NCI-H748 treated with DMSO at 0.1 percent for 48 hours (cell line): ENCODE measurements around the gene HLA-B.
"Not testable (repeated sequence)": the region's sequence is repeated elsewhere in the genome, so short reads cannot be mapped to it uniquely, and the experiment has no call there.

Experiments
- DNase-seq: peaks from one replicate; lab custom pipeline; 2025; lab: John Stamatoyannopoulos, UW

HLA-B gene

DNA sequence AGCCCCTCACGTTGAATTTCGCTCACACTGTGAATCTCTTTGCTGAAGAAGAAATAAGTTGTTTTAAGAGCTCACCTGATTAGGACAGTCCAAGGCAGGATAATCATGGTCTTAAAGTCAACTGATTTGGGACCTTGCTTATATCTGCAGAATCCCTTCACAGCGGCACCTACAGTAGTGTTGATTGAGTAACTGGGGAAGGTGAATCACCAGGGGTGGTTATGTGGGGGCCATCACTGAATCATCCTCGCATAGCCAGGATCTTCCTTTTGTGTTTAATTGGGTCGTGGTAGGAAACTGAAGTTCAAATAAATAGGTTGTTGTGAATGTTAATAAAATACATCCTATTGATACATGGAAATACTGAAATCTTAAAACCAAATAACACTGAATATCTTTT, 26.2 kb upstream of the HLA-B start:
- no peak for DNase-seq

- DNase-seq: no peak
Observed at GRCh38 chr6:31381666-31382065, 24.7 kb upstream of the HLA-B start.

GRCh38 chr6:31379850-31380249, 22.9 kb upstream of the HLA-B start:
- DNase-seq: no peak

DNA sequence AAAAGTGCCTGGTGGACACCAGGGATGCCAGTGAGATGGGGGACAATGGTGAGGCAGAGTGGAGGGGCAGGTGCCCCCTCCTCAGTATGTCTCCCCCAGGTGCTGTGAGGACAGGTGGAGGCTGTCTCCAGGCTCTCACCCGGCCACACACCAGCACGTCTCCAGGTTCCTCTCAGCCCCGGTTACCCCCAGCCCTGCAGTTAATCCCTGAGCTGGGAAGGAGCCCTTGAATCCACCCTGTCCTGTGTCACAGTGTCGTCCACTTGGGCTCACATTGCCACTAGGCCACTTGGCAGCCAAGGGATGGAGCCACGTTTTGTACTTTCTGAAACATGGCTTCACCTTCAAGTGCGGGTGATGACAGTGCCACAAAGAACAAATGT, 21.7 kb upstream of the HLA-B start:
- no peak for DNase-seq

- DNase-seq: no peak
Observed at GRCh38 chr6:31378062-31378720, 21.2 kb upstream of the HLA-B start.

DNA sequence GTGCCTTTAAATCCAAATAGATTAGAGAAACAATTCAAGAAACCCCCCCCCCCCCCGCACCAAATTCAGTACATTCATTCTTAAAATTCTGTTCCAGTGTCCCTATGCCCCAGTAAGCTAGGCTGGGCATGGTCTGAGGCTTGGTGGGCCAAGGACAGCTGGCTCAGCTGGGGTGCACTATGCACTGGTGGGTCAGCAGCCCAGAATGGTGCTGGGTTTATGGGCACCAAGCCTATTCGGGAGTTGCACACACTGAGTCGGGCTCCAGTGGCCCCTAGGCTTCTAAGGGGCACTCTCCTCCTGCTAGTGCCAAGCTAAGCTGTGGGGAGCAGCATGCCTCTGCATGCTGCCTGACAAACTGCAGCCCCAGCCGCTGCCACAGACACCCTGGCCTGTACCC, 20.1 kb upstream of the HLA-B start:
- no peak for DNase-seq

DNA sequence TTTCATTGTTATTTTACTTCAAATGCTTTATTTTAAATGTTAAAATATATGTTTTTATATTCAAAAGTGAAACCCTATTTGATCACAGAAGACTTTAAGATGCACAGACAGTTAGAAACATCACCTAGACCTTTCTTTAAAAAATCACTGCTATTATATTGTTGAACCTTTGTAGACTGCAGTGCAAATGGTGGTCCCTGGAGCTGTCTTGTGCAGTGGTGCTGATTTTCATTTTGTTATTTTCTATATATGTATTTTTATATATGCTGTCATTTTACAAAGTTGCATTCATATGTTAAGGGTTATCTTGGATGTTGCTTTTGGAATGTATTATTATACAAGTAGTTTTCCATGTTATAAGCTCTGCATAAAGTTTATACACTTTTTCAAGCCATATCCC, 18.7 kb upstream of the HLA-B start:
- no peak for DNase-seq

- DNase-seq: not testable (repeated sequence)
Observed at GRCh38 chr6:31374118-31374517, 17.1 kb upstream of the HLA-B start.

DNA sequence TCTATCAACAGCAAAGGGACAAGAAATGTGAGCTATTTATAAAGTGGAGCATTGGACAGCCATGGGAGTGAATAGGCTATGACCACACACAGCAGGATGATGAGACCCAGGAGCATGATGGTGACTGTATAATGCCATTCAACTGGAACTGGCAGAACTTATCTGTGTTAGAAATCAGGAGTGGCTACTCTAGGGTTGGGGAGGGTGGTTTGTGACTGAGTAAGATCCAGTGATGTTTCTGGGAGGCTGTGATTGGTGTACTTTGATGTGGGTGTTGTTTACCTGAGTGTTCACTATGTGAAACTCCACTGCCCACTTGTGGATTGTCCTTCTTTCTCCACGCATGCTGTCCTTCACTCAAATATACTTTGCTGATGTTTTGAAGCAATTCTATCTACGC, 11.5 kb upstream of the HLA-B start:
- no peak for DNase-seq

DNA sequence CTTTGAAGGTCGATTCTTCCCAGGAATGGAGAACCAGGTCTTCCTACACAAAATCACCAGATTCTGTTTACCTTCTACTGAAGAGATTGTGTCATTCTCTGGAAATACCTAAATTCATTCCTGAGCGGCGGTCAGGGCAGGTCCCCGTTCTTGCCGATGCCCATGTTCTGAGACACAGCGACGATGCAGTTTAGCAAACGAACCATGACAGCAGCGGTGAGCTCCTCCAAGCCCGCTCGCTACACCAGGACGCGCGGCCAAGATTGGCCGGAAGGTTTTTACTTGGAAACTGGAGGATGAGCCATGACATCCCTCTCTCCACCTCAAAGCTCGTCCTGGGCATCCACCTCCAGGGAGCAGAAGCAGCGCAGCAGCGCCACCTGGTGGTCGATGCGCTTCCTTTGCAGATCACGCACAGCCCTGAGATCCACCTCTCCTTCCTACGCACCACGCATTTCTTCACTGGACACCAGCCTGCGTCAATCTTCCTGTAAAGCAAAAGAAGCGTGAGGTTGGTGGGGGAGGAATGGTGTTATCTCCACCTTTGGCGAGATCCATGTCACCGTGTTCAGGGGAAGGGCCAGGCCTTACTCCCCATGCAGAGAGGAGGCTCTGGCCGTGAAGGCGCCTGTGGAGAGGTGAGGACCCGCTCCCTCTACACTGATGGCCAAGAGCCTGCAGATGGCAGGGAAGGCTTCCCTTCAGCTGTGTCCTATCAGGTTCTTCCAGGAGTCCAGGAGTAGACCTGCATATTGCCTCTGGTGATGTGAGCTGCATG, 9.9 kb upstream of the HLA-B start:
- peak; percentile 84 for DNase-seq

- DNase-seq: no peak
Observed at GRCh38 chr6:31365864-31366263, 8.9 kb upstream of the HLA-B start.

GRCh38 chr6:31363811-31364210, 6.8 kb upstream of the HLA-B start:
- DNase-seq: no peak

- DNase-seq: no peak
Observed at GRCh38 chr6:31362751-31363150, 5.8 kb upstream of the HLA-B start.

- no peak for DNase-seq
Observed at GRCh38 chr6:31359581-31359980, 2.6 kb upstream of the HLA-B start.

DNA sequence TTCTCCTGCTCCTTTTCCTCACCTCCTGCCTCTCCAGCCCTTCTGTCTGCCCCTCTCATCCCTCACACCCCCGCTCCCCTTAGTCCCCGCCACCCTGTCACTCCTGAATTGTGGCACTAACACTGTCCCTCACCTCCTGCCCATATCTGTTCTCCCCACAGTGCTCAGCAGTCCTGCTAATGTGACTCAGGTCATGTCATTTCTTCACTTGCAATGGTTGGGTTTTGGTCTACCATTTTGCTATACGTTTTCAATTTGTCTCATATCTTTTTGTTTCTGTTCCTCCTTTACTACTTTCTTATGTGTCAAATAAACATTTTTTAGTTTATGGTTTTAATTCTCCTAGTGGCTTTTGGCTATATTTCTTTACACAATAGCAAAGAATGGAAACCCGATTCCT, 1.3 kb upstream of the HLA-B start:
- no peak for DNase-seq

DNA sequence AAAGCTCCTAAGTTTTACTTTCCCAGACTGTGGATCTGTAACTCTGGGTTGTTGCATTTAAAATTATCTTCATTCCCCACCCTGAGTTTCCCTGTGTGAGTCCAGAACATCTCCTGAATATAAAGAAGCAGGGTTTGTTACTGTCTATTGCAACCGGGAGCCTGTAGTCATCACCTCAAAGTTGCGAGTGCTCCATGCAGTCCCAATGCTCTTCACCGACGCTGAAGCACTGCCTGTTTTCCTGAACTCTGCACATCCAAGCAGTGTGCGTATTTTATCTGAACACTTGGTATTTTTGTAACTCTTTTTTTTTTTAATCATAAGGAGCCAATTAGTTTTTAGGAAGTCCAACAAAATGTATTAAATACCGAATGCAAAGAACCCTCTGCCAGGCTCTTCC, 907 bp upstream of the HLA-B start:
- DNase-seq: no peak

DNA sequence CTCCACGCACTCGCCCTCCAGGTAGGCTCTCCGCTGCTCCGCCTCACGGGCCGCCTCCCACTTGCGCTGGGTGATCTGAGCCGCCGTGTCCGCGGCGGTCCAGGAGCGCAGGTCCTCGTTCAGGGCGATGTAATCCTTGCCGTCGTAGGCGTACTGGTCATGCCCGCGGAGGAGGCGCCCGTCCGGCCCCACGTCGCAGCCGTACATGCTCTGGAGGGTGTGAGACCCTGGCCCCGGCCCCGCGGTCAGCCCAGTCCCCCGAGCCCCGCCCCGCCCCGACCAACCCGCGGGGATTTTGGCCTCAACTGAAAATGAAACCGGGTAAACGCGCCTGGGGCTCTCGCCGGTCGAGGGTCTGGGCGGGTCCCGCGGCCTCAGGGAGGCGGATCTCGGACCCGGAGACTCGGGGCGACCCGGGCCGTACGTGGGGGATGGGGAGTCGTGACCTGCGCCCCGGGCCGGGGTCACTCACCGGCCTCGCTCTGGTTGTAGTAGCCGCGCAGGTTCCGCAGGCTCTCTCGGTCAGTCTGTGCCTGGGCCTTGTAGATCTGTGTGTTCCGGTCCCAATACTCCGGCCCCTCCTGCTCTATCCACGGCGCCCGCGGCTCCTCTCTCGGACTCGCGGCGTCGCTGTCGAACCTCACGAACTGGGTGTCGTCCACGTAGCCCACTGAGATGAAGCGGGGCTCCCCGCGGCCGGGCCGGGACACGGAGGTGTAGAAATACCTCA, 598 bp downstream of the HLA-B start:
- DNase-seq: no peak

- no peak for DNase-seq
Observed at GRCh38 chr6:31355583-31355948, 1.4 kb downstream of the HLA-B start.

GRCh38 chr6:31354864-31355582, 2.0 kb downstream of the HLA-B start:
- no peak for DNase-seq

DNA sequence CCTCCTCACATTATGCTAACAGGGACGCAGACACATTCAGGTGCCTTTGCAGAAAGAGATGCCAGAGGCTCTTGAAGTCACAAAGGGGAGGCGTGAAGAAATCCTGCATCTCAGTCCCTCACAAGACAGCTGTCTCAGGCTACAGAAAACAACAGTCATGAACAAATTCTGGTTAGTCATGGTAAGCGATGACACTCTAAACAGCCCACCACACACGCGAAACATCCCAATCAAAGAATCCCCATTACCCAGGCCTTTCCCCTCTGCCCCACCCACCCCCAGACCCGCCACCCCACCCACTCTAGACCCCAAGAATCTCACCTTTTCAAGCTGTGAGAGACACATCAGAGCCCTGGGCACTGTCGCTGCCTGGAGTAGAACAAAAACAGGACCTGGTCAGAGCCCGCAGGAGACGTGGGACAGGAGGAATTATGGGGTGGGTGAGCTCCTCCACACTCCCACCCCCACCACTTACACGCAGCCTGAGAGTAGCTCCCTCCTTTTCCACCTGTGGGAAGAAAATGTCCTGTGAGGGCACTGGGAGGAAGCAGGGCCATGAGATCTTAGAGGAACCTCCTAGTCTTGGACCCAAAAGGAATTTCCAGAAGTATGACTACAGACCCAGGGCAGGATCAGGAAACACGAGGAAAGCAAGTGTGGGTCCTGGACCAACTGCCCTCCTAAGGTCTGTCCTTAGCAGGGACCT, 2.7 kb downstream of the HLA-B start:
- DNase-seq: no peak

GRCh38 chr6:31353384-31353945, 3.5 kb downstream of the HLA-B start:
- DNase-seq: no peak
